A673 (cell line): Measurements from ENCODE around the gene BLTP3A.

ENCODE experiments used
- CTCF ChIP-seq: fragments of 300-800, 200-600 bp; sonication (generic); conservative IDR thresholded peaks from 2 replicates; pipeline ENCODE4 v1.5.1; 2017; ENCODE audit warnings: low read depth, mild to moderate bottlenecking, antibody characterized with exemption, low read length, moderate library complexity, mixed read lengths
- EZH2 ChIP-seq: fragments of 200-600 bp; sonication (generic); IDR thresholded peaks from 2 replicates; pipeline ENCODE4 v1.6.1; 2017; ENCODE audit warnings: borderline replicate concordance, low read depth, mild to moderate bottlenecking, mixed read lengths, antibody characterized with exemption, low read length; ENCODE audit not compliant: poor library complexity, severe bottlenecking

GRCh38 chr6:34742094-34742493, 49.8 kb upstream of the BLTP3A start:
- no peak for TF ChIP-seq CTCF
- TF ChIP-seq EZH2 = no peak
